Naive thymus-derived CD4-positive, alpha-beta T cell (primary cell): ENCODE data around the gene PPIP5K1. TPM values are rescaled to one million over a fixed set of nuclear protein-coding genes. Genes with fewer than 3 reads are reported as not detected.
A peak's percentile ranks its signal among the peaks of the same experiment; 100 is the strongest.

ENCODE experiments used
- ATAC-seq: fragments of 150-1000 bp; cut with Tn5 transposase; 2 replicates; pipeline ENCODE4 v1.10.0; 2021; ENCODE audit warnings: mild to moderate bottlenecking, moderate library complexity
- CTCF ChIA-PET: fragments of 350-600 bp; sonication (Branson Sonifier 250); formaldehyde crosslinking; loops from one replicate; lab custom pipeline; 2021; ENCODE audit warnings: antibody characterized with exemption; lab: Charles Lee
- POLR2A ChIA-PET: fragments of 350-600 bp; sonication (Branson Sonifier 250); formaldehyde crosslinking; loops from one replicate; lab custom pipeline; 2021; ENCODE audit warnings: antibody characterized with exemption, inconsistent platforms; lab: Charles Lee
- DNase-seq, 9 donors: peaks; one replicate each; pipeline versions ENCODE4 v3.0.0 to v3.0.0-alpha.2; 2020 to 2022; ENCODE audit warnings: mixed read lengths in 1 of 9
- H3K27ac ChIP-seq: one replicate; pipeline ENCODE4 v1.7.0; 2013; ENCODE audit warnings: mild to moderate bottlenecking, low read depth, low read length, moderate library complexity
- H3K27me3 ChIP-seq, 2 donors: one replicate each; pipeline ENCODE4 v1.7.0; 2013; ENCODE audit warnings: low read length in 2 of 2, mild to moderate bottlenecking in 2 of 2, moderate library complexity in 2 of 2; ENCODE audit not compliant: control insufficient read depth in 2 of 2, insufficient read depth in 2 of 2
- H3K36me3 ChIP-seq, 3 experiments: 1 replicate in 2 of 3; 2 replicates in 1 of 3; pipeline ENCODE4 v1.7.0; 2013; ENCODE audit warnings: low read length in 3 of 3, mild to moderate bottlenecking in 3 of 3, moderate library complexity in 1 of 3; ENCODE audit not compliant: insufficient read depth in 3 of 3, control insufficient read depth in 2 of 3
- H3K4me1 ChIP-seq, 2 donors: one replicate each; pipeline ENCODE4 v1.7.0; 2013; ENCODE audit warnings: low read length in 2 of 2, mild to moderate bottlenecking in 2 of 2, moderate library complexity in 1 of 2; ENCODE audit not compliant: control insufficient read depth in 2 of 2, insufficient read depth in 2 of 2
- H3K4me3 ChIP-seq: 2 replicates; pipeline ENCODE4 v1.7.0; 2013; ENCODE audit warnings: mild to moderate bottlenecking, low read length
- H3K9me3 ChIP-seq, 3 experiments: 1 replicate in 2 of 3; 2 replicates in 1 of 3; pipeline ENCODE4 v1.7.0; 2013; ENCODE audit warnings: low read length in 3 of 3; ENCODE audit not compliant: control insufficient read depth in 2 of 3
- H3K27ac Mint-ChIP-seq, 9 donors: one replicate each; pipeline ENCODE4 v1.8.0; 2020 to 2022; ENCODE audit warnings: mixed read lengths in 9 of 9, mild to moderate bottlenecking in 8 of 9, moderate library complexity in 5 of 9, inconsistent platforms in 2 of 9
- H3K27me3 Mint-ChIP-seq, 5 donors: one replicate each; pipeline ENCODE4 v1.8.0; 2021 to 2022; ENCODE audit warnings: mixed read lengths in 5 of 5, mild to moderate bottlenecking in 1 of 5
- H3K36me3 Mint-ChIP-seq, 5 donors: one replicate each; pipeline ENCODE4 v1.8.0; 2020 to 2022; ENCODE audit warnings: mixed read lengths in 5 of 5, mild to moderate bottlenecking in 3 of 5, inconsistent platforms in 1 of 5
- H3K4me1 Mint-ChIP-seq, 7 donors: one replicate each; pipeline ENCODE4 v1.8.0; 2020 to 2022; ENCODE audit warnings: mixed read lengths in 7 of 7, mild to moderate bottlenecking in 3 of 7, inconsistent platforms in 1 of 7
- H3K4me3 Mint-ChIP-seq, 10 donors: one replicate each; pipeline ENCODE4 v1.8.0; 2020 to 2022; ENCODE audit warnings: mild to moderate bottlenecking in 10 of 10, mixed read lengths in 10 of 10, moderate library complexity in 6 of 10, inconsistent platforms in 2 of 10
- H3K9me3 Mint-ChIP-seq, 11 donors: one replicate each; pipeline ENCODE4 v1.8.0; 2020 to 2022; ENCODE audit warnings: mixed read lengths in 11 of 11, mild to moderate bottlenecking in 4 of 11, inconsistent platforms in 1 of 11, moderate library complexity in 1 of 11
- intact Hi-C, 2 donors: fragments of 100-400 bp; cut with micrococcal nuclease; formaldehyde crosslinking; loops; one replicate each; pipeline ENCODE4 v1.15.1; 2023
- polyA plus RNA-seq, 2 donors: library from polyadenylated mRNA; unstranded; fragments of 300-500 nt; fragmentation: Illumina TruSeq; gene quantifications; one replicate each; pipeline ENCODE4 v1.2.3, GENCODE V29; 2021
- total RNA-seq, 6 experiments: library from RNA in 5 of 6; stranded (reverse) in 5 of 6; gene quantifications; 1 replicate in 5 of 6; 2 replicates in 1 of 6; pipeline ENCODE4 v1.2.3 and lab custom pipeline; 2021 to 2026

PPIP5K1 gene
- total and polyA plus RNA-seq, 7 experiments from 2014 or later: 6.1 to 66.0 (median 43.0) TPM

- no peak for DNase-seq
- H3K4me3 Mint-ChIP-seq: no peak overlapping the region
- ChIA-PET CTCF (no interaction called here), POLR2A (no interaction called here)
- no peaks in the 10 kb centered on the region for H3K9me3 ChIP-seq
- no peak for ATAC-seq
- peaks cover 0 to 3% (median 0%) of the 10 kb centered on the region in 11 donors for H3K9me3 Mint-ChIP-seq
- no peak overlapping the region for H3K27ac ChIP-seq
- H3K36me3 ChIP-seq: no peaks in the 10 kb centered on the region
- H3K4me1 ChIP-seq: peaks cover 0 to 3% of the 10 kb centered on the region in 2 donors
- H3K27me3 ChIP-seq: no peaks in the 10 kb centered on the region
- no peak overlapping the region for H3K4me3 ChIP-seq
- H3K4me1 Mint-ChIP-seq: peaks cover 7 to 23% (median 15%) of the 10 kb centered on the region in 7 donors
- peaks cover 0 to 20% (median 0%) of the 10 kb centered on the region in 5 donors for H3K36me3 Mint-ChIP-seq
- peak overlapping the region in 8 of 9 donors; percentile 6 to 75 (median 46) for H3K27ac Mint-ChIP-seq
- H3K27me3 Mint-ChIP-seq: peaks cover 0 to 4% (median 0%) of the 10 kb centered on the region in 5 donors
- intact Hi-C loops: no loop called here
Observed at GRCh38 chr15:43525131-43525530, 64.9 kb downstream of the PPIP5K1 start.

GRCh38 chr15:43524254-43524845 lies 65.7 kb downstream of the PPIP5K1 start:
- Mint-ChIP-seq H3K36me3 (peaks cover 0 to 16% (median 0%) of the 10 kb centered on the region in 5 donors), H3K4me3 (no peak overlapping the region), H3K27me3 (peaks cover 3 to 10% (median 7%) of the 10 kb centered on the region in 5 donors), H3K9me3 (peaks cover 0 to 3% (median 0%) of the 10 kb centered on the region in 11 donors), H3K27ac (peak overlapping the region in 3 of 9 donors; percentile 4 to 55 (median 34)), H3K4me1 (peaks cover 7 to 23% (median 15%) of the 10 kb centered on the region in 7 donors)
- ChIA-PET POLR2A (no interaction called here), CTCF (no interaction called here)
- Histone ChIP-seq H3K27me3 (no peaks in the 10 kb centered on the region), H3K9me3 (no peaks in the 10 kb centered on the region), H3K4me1 (peaks cover 0 to 3% of the 10 kb centered on the region in 2 donors), H3K4me3 (no peak overlapping the region), H3K27ac (no peak overlapping the region), H3K36me3 (no peaks in the 10 kb centered on the region)
- ATAC-seq: no peak
- intact Hi-C loops: no loop called here
- DNase-seq: no peak

DNA sequence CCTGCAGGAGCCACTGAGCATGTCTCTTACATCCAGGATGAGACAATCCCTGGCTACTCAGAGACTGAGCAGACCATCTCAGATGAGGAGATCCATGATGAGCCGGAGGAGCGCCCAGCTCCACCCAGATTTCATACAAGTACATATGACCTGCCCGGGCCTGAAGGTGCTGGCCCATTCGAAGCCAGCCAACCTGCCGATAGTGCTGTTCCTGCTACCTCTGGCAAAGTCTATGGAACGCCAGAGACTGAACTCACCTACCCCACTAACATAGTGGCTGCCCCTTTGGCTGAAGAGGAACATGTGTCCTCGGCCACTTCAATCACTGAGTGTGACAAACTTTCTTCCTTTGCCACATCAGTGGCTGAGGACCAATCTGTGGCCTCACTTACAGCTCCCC lies 66.4 kb downstream of the PPIP5K1 start:
- ChIA-PET POLR2A (no interaction called here), CTCF (no interaction called here)
- Histone ChIP-seq H3K4me3 (no peak overlapping the region), H3K27me3 (no peaks in the 10 kb centered on the region), H3K9me3 (no peaks in the 10 kb centered on the region), H3K4me1 (peaks cover 0 to 3% of the 10 kb centered on the region in 2 donors), H3K36me3 (no peaks in the 10 kb centered on the region), H3K27ac (no peak overlapping the region)
- intact Hi-C loops: no loop called here
- Mint-ChIP-seq H3K4me3 (no peak overlapping the region), H3K27ac (peak overlapping the region in 2 of 9 donors; percentile 4 to 55), H3K27me3 (peaks cover 9 to 13% (median 12%) of the 10 kb centered on the region in 5 donors), H3K36me3 (peaks cover 0 to 16% (median 0%) of the 10 kb centered on the region in 5 donors), H3K9me3 (peaks cover 0 to 3% (median 0%) of the 10 kb centered on the region in 11 donors), H3K4me1 (peaks cover 7 to 30% (median 21%) of the 10 kb centered on the region in 7 donors)
- ATAC-seq (no peak), DNase-seq (no peak)

DNA sequence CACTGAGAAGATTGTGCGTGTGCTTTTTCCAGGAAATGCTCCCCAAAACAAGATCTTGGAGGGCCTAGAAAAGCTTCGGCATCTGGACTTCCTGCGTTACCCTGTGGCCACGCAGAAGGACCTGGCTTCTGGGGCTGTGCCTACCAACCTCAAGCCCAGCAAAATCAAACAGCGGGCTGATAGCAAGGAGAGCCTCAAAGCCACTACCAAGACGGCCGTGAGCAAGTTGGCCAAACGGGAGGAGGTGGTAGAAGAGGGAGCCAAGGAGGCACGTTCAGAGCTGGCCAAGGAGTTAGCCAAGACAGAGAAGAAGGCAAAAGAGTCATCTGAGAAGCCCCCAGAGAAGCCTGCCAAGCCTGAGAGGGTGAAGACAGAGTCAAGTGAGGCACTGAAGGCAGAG lies 67.8 kb downstream of the PPIP5K1 start:
- Mint-ChIP-seq H3K9me3 (peaks cover 0 to 3% (median 0%) of the 10 kb centered on the region in 11 donors), H3K4me1 (peaks cover 16 to 42% (median 27%) of the 10 kb centered on the region in 7 donors), H3K4me3 (no peak overlapping the region), H3K27me3 (peaks cover 18 to 27% (median 24%) of the 10 kb centered on the region in 5 donors), H3K27ac (peak overlapping the region in 1 of 9 donors; percentile 65), H3K36me3 (peaks cover 0 to 22% (median 0%) of the 10 kb centered on the region in 5 donors)
- CTCF ChIA-PET: no interaction called here
- Histone ChIP-seq H3K9me3 (no peaks in the 10 kb centered on the region), H3K27me3 (no peaks in the 10 kb centered on the region), H3K4me3 (no peak overlapping the region), H3K36me3 (no peaks in the 10 kb centered on the region), H3K27ac (no peak overlapping the region), H3K4me1 (peaks cover 0 to 3% of the 10 kb centered on the region in 2 donors)
- DNase-seq (no peak), ATAC-seq (no peak)
- POLR2A ChIA-PET: no interaction called here
- intact Hi-C loops: no loop called here

GRCh38 chr15:43521419-43521818 lies 68.6 kb downstream of the PPIP5K1 start:
- H3K4me1 Mint-ChIP-seq: peaks cover 16 to 48% (median 29%) of the 10 kb centered on the region in 7 donors
- peaks cover 24 to 34% (median 32%) of the 10 kb centered on the region in 5 donors for H3K27me3 Mint-ChIP-seq
- DNase-seq: no peak
- intact Hi-C loops: no loop called here
- H3K36me3 ChIP-seq: no peaks in the 10 kb centered on the region
- ChIA-PET POLR2A (no interaction called here), CTCF (no interaction called here)
- H3K27ac ChIP-seq: no peak overlapping the region
- peaks cover 0 to 3% of the 10 kb centered on the region in 2 donors for H3K27me3 ChIP-seq
- H3K4me3 Mint-ChIP-seq: no peak overlapping the region
- H3K27ac Mint-ChIP-seq: no peak overlapping the region
- H3K36me3 Mint-ChIP-seq: peaks cover 0 to 26% (median 0%) of the 10 kb centered on the region in 5 donors
- peaks cover 0 to 3% (median 0%) of the 10 kb centered on the region in 11 donors for H3K9me3 Mint-ChIP-seq
- H3K4me3 ChIP-seq: no peak overlapping the region
- no peaks in the 10 kb centered on the region for H3K9me3 ChIP-seq
- peaks cover 0 to 3% of the 10 kb centered on the region in 2 donors for H3K4me1 ChIP-seq
- no peak for ATAC-seq

GRCh38 chr15:43520138-43520537 lies 69.9 kb downstream of the PPIP5K1 start:
- H3K9me3 ChIP-seq: no peaks in the 10 kb centered on the region
- CTCF ChIA-PET: no interaction called here
- H3K27ac ChIP-seq: no peak overlapping the region
- POLR2A ChIA-PET: interaction anchor here (0.7 kb wide), 1 partner anchor 31 kb away, joined by 3 read pairs; no protein-coding TSS in a partner anchor
- no peaks in the 10 kb centered on the region for H3K4me1 ChIP-seq
- H3K4me3 Mint-ChIP-seq: no peak overlapping the region
- intact Hi-C loops: no loop called here
- H3K27ac Mint-ChIP-seq: no peak overlapping the region
- peaks cover 0 to 3% of the 10 kb centered on the region in 2 donors for H3K27me3 ChIP-seq
- DNase-seq: no peak
- H3K4me1 Mint-ChIP-seq: peaks cover 10 to 48% (median 24%) of the 10 kb centered on the region in 7 donors
- no peak for ATAC-seq
- no peaks in the 10 kb centered on the region for H3K36me3 ChIP-seq
- no peak overlapping the region for H3K4me3 ChIP-seq
- peaks cover 0 to 3% (median 0%) of the 10 kb centered on the region in 11 donors for H3K9me3 Mint-ChIP-seq
- H3K27me3 Mint-ChIP-seq: peaks cover 27 to 46% (median 38%) of the 10 kb centered on the region in 5 donors
- peaks cover 0 to 31% (median 0%) of the 10 kb centered on the region in 5 donors for H3K36me3 Mint-ChIP-seq
